Measurements from ENCODE around the gene CFAP74.
"Not testable (repeated sequence)": the region's sequence is repeated elsewhere in the genome, so short reads cannot be mapped to it uniquely, and the experiment has no call there.

CFAP74 gene

GRCh38 chr1:1988061-1988945 is 15.3 kb downstream of the CFAP74 start:
- DNase-seq (ENCODE audit: low read depth), result no peak

- DNase-seq (ENCODE audit: low read depth), result no peak
These were observed 16.5 kb downstream of the CFAP74 start for GRCh38 chr1:1987142-1987510.

- DNase-seq (ENCODE audit: low read depth), result no peak
These were observed 17.0 kb downstream of the CFAP74 start for GRCh38 chr1:1986451-1987141.

GRCh38 chr1:1985375-1986050 is 18.1 kb downstream of the CFAP74 start:
- no peak for DNase-seq (ENCODE audit: low read depth)

- no peak for DNase-seq (ENCODE audit: low read depth)
These were observed 19.0 kb downstream of the CFAP74 start for GRCh38 chr1:1984560-1985070.

GRCh38 chr1:1982379-1983232 is 21.0 kb downstream of the CFAP74 start:
- no peak for DNase-seq (ENCODE audit: low read depth)

GRCh38 chr1:1981631-1982327 is 21.8 kb downstream of the CFAP74 start:
- not testable (repeated sequence) for DNase-seq (ENCODE audit: low read depth)

- no peak for DNase-seq (ENCODE audit: low read depth)
These were observed 22.5 kb downstream of the CFAP74 start for GRCh38 chr1:1981142-1981500.

- no peak for DNase-seq (ENCODE audit: low read depth)
These were observed 23.0 kb downstream of the CFAP74 start for GRCh38 chr1:1980467-1981141.

- no peak for DNase-seq (ENCODE audit: low read depth)
These were observed 24.0 kb downstream of the CFAP74 start for GRCh38 chr1:1979482-1980165.

- not testable (repeated sequence) for DNase-seq (ENCODE audit: low read depth)
These were observed 24.7 kb downstream of the CFAP74 start for GRCh38 chr1:1978690-1979481.

- DNase-seq (ENCODE audit: low read depth), result no peak
These were observed 25.5 kb downstream of the CFAP74 start for GRCh38 chr1:1978108-1978507.

- no peak for DNase-seq (ENCODE audit: low read depth)
These were observed 27.6 kb downstream of the CFAP74 start for GRCh38 chr1:1976031-1976430.

GRCh38 chr1:1975535-1975934 is 28.1 kb downstream of the CFAP74 start:
- DNase-seq (ENCODE audit: low read depth), result no peak

- DNase-seq (ENCODE audit: low read depth), result no peak
These were observed 28.8 kb downstream of the CFAP74 start for GRCh38 chr1:1974834-1975233.

GRCh38 chr1:1973716-1974642 is 29.6 kb downstream of the CFAP74 start:
- no peak for DNase-seq (ENCODE audit: low read depth)

- DNase-seq (ENCODE audit: low read depth), result no peak
These were observed 30.4 kb downstream of the CFAP74 start for GRCh38 chr1:1972976-1973715.

Data from stimulated activated CD8-positive, alpha-beta memory T cell treated with anti-CD3 and anti-CD28 coated beads, Interleukin-4, amount 100 ng/mL, for 24 hours (primary cell).